A673 (cell line): ENCODE data around the gene NOS1AP.

Experiments
- EZH2 ChIP-seq: fragments of 200-600 bp; sonication (generic); IDR thresholded peaks from 2 replicates; pipeline ENCODE4 v1.6.1; 2017; ENCODE audit warnings: borderline replicate concordance, low read depth, mild to moderate bottlenecking, mixed read lengths, antibody characterized with exemption, low read length; ENCODE audit not compliant: poor library complexity, severe bottlenecking
- TF ChIP-seq, protein P1 (sequence below): fragments of 300-800, 200-600 bp; sonication (generic); conservative IDR thresholded peaks from 2 replicates; pipeline ENCODE4 v1.5.1; 2017; ENCODE audit warnings: low read depth, mild to moderate bottlenecking, antibody characterized with exemption, low read length, moderate library complexity, mixed read lengths

GRCh38 chr1:162133566-162133965, 64.1 kb downstream of the NOS1AP start:
- TF ChIP-seq, protein P1, sequence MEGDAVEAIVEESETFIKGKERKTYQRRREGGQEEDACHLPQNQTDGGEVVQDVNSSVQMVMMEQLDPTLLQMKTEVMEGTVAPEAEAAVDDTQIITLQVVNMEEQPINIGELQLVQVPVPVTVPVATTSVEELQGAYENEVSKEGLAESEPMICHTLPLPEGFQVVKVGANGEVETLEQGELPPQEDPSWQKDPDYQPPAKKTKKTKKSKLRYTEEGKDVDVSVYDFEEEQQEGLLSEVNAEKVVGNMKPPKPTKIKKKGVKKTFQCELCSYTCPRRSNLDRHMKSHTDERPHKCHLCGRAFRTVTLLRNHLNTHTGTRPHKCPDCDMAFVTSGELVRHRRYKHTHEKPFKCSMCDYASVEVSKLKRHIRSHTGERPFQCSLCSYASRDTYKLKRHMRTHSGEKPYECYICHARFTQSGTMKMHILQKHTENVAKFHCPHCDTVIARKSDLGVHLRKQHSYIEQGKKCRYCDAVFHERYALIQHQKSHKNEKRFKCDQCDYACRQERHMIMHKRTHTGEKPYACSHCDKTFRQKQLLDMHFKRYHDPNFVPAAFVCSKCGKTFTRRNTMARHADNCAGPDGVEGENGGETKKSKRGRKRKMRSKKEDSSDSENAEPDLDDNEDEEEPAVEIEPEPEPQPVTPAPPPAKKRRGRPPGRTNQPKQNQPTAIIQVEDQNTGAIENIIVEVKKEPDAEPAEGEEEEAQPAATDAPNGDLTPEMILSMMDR, result no peak
- TF ChIP-seq EZH2, result no peak
